ENCODE measurements around the gene ZNF283.
A peak's percentile ranks its signal among the peaks of the same experiment; 100 is the strongest.
"Not testable (repeated sequence)": the region's sequence is repeated elsewhere in the genome, so short reads cannot be mapped to it uniquely, and the experiment has no call there.

The ZNF283 gene

DNA sequence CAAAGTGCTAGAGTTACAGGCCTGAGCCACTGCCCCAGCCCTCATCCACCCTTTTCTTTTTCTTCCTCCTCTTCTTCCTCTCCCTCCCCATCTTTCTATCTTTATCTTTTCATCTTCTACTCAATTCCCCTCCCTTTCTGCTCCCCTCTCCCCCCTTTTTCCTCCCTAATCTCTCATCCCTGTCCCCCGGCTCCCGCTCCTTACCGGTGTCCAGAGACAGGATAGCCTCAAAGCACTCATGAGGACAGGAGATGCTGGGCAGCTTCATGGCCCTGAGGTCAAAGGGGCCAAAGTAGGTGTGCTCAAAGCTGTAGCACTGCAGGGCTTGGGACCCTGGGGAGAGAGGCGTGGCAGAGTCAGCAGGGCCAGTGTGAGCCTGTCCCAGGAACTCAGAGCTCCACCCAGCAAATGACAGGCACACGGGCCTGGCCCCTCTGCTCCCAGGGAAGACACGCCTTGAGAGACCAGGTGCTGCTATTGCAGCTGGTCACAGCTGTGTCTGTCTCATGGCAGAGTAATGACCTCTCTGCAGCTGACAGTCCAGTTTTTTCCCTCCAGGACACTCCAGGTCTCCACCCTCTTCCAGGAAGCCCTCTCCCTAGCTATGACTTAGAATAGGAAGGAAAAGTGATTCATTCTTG lies 27.5 kb upstream of the ZNF283 start:
- no peak overlapping the region for H3K27ac ChIP-seq
- TF ChIP-seq, protein P1, sequence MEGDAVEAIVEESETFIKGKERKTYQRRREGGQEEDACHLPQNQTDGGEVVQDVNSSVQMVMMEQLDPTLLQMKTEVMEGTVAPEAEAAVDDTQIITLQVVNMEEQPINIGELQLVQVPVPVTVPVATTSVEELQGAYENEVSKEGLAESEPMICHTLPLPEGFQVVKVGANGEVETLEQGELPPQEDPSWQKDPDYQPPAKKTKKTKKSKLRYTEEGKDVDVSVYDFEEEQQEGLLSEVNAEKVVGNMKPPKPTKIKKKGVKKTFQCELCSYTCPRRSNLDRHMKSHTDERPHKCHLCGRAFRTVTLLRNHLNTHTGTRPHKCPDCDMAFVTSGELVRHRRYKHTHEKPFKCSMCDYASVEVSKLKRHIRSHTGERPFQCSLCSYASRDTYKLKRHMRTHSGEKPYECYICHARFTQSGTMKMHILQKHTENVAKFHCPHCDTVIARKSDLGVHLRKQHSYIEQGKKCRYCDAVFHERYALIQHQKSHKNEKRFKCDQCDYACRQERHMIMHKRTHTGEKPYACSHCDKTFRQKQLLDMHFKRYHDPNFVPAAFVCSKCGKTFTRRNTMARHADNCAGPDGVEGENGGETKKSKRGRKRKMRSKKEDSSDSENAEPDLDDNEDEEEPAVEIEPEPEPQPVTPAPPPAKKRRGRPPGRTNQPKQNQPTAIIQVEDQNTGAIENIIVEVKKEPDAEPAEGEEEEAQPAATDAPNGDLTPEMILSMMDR (conservative IDR thresholded peaks at IDR 0.05), result no peak
- no peak for TF ChIP-seq ZFX (IDR thresholded peaks at IDR 0.05)

DNA sequence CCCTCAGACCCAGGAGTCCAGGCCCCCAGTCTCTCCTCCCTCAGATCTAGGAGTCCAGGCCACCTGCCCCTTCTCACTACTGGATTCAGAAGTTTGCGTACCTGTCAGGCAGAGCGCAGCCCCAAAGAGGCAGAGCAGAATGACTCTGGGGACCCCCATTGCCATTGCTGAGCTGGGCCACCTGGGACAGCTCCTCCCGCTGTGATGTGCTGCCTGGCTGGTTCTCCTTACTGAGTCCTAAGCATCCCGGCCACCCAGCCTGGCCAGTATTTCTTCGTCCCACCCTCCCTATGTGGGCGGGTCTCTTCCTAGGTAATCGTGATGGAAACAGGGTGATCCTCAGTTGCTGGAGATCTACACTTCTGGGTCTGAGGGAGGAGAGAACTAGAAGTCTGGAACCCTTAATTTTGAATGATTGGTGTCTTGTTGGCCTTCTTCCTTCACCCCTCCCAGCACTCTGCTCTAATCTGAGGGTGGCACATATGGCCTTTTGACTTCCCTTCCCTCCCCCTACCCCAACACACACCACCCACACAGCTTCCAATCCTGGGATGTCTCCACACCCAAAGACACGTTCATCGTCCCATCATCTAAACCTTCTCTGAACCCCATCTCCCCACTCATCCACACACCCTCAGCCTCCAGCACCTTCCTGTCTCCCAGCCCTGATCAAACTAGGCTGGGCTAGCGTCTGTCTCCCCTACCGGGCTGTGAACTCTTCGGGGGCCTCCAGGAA lies 24.7 kb upstream of the ZNF283 start, which contains the start of gene LYPD5:
Gene LYPD5 (minus strand): TSS at position 232 of the 736 bp plus-strand sequence. CDS start 67 bp downstream, at position 165.
- TF ChIP-seq, protein P1 (conservative IDR thresholded peaks at IDR 0.05), result no peak
- TF ChIP-seq ZFX (IDR thresholded peaks at IDR 0.05), result no peak
- H3K27ac ChIP-seq, result no peak within 1 kb of the TSS

DNA sequence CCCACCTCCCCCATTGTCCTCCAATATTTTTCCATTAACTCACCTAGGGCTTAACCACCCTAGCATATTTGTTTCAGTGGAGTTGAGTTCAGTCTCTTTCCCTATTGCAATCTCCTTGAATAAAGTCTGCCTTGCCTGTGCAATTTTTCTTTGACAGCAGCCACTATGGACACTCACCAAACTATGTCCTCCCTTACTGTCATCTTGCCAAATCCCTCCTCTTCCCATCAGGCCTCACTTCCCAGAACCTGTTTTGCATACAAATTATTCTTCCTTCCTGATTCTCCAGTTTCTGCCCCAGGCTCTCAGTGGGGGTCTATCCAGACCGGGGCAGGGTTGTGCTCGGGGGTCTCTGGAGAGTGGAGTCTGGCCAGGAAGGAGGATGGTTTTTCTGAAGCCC lies 22.7 kb upstream of the ZNF283 start:
- TF ChIP-seq, protein P1 (conservative IDR thresholded peaks at IDR 0.05), result no peak
- no peak for TF ChIP-seq ZFX (IDR thresholded peaks at IDR 0.05)
- no peak overlapping the region for H3K27ac ChIP-seq

DNA sequence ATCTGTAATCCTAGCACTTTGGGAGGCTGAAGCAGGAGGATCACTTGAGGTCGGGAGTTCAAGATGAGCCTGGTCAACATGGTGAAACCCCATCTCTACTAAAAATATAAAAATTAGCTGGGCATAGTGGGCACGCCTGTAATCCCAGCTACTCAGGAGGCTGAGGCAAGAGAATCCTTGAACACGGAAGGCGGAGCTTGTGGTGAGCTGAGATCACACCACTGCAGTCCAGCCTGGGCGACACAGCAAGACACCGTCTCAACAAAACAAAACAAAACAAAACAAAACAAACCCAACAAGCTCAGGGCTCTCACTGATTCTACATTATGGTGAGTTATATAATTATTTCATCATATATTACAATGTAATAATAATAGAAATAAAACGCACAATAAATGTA lies 20.7 kb upstream of the ZNF283 start:
- H3K27ac ChIP-seq, result not testable (repeated sequence)

DNA sequence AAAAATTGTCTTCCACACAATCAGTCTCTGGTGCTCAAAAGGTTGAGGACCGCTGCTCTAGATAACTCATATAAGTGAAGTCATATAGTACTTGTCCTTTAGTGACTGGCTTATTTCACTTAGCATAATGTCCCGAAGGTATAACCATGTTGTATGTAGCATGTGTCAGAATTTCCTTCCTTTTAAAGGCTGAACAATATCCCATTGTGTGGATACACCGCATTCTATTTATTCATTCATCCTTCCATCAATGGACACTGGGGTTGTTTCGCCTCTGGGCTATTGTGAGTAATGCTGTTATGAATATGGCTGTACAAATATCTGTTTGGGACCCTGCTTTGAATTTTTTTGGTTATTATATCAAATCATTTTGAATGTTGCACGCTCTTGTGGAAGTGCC lies 20.3 kb upstream of the ZNF283 start:
- TF ChIP-seq, protein P1 (conservative IDR thresholded peaks at IDR 0.05), result no peak
- TF ChIP-seq ZFX (IDR thresholded peaks at IDR 0.05), result no peak
- no peak overlapping the region for H3K27ac ChIP-seq

DNA sequence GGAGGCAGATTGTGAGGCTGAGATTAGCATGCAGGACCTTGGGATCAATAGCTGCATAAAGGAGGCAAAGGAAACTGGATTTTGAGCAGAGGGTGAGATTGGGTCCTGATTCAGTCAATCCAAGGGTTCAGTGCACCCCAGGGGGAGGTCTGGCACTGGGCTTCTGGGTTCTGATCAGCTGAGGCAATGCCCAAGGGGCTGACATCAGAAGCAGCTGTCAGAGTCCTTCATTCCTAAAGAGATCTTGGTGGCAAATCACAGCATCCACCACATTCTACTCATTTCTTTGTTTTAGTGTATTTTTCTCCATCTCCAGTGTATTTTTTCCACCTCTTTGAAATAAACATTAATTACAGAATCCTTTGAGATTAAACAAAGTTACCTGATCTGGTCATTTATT lies 19.5 kb upstream of the ZNF283 start:
- TF ChIP-seq ZFX (IDR thresholded peaks at IDR 0.05), result no peak
- TF ChIP-seq, protein P1 (conservative IDR thresholded peaks at IDR 0.05), result no peak
- H3K27ac ChIP-seq, result no peak overlapping the region

DNA sequence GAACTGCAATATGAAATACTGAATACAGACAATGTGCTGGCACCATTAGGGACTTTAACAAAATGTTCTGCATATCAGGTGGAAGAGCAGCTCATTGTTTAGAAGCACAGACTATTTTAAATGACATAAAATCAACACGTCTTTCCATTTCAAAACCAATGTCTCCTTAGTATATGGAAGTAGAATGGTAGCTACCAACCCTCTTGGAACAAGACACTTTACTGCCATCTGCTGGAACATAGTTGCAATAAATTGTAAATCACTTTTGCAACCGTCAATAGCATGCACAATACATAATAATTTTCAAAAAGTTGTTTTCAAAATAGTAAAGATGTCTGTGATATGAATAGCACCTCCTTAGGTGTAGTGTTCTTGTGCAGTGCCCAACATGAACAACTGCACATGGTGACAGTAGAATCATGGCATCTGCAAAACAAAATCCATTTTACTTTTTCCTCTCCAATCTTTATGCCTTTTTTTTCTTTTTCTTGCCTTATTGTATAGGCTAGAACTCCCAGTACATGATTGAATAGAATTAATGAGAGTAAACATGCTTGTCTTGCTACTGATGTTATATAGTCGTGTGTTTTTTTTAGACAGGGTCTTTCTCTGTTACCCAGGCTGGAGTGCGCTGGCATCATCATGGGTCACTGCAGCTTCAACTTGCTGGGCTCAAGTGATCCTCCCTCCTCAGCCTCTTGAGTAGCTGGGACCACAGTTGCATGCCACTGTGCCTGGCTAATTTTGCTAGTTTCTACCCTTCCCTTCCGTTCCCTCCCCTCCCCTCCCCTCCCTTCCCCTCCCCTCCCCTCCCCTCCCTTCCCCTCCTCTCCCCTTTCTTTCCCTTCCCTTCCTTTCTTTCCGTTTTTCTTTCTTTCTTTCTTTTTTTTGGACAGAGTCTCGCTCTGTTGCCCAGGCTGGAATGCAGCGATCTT lies 17.1 kb upstream of the ZNF283 start:
- H3K27ac ChIP-seq, result no peak overlapping the region
- TF ChIP-seq, protein P1 (conservative IDR thresholded peaks at IDR 0.05), result peak; percentile 54
- TF ChIP-seq ZFX (IDR thresholded peaks at IDR 0.05), result no peak

Data from C4-2B (cell line).